ENCODE measurements around the gene DHRS11.

The DHRS11 gene

GRCh38 chr17:36641877-36642845, 50.5 kb downstream of the DHRS11 start:
- in situ Hi-C loops (cut with MboI; ENCODE audit: low sequenced_read_pairs), result no loop called here

GRCh38 chr17:36643086-36643685, 51.5 kb downstream of the DHRS11 start:
- in situ Hi-C loops (cut with MboI; ENCODE audit: low sequenced_read_pairs), result no loop called here

- in situ Hi-C loops (cut with MboI; ENCODE audit: low sequenced_read_pairs), result no loop called here
Observed at GRCh38 chr17:36645422-36645821, 53.7 kb downstream of the DHRS11 start.

- in situ Hi-C loops (cut with MboI; ENCODE audit: low sequenced_read_pairs), result no loop called here
Observed at GRCh38 chr17:36647636-36648035, 56.0 kb downstream of the DHRS11 start.

- in situ Hi-C loops (cut with MboI; ENCODE audit: low sequenced_read_pairs), result no loop called here
Observed at GRCh38 chr17:36650096-36650775, 58.6 kb downstream of the DHRS11 start.
